Progenitor cell of endocrine pancreas (in vitro differentiated cells): ENCODE measurements around the gene PITX1. TPM values are rescaled to one million over a fixed set of nuclear protein-coding genes. Genes with fewer than 3 reads are reported as not detected.

Experiments
- DNase-seq: peaks from one replicate; pipeline ENCODE4 v3.0.0; 2021; ENCODE audit warnings: low spot score; ENCODE audit not compliant: unreplicated experiment
- H3K27ac Mint-ChIP-seq: 2 replicates; pipeline ENCODE4 v1.8.0; 2021; ENCODE audit warnings: mild to moderate bottlenecking, moderate library complexity, mixed read lengths
- H3K27me3 Mint-ChIP-seq: 2 replicates; pipeline ENCODE4 v1.8.0; 2021; ENCODE audit warnings: mixed read lengths
- H3K36me3 Mint-ChIP-seq: 2 replicates; pipeline ENCODE4 v1.8.0; 2022; ENCODE audit warnings: mixed read lengths; ENCODE audit not compliant: insufficient read depth
- H3K4me1 Mint-ChIP-seq: 2 replicates; pipeline ENCODE4 v1.8.0; 2021; ENCODE audit warnings: low read depth, mixed read lengths
- H3K4me3 Mint-ChIP-seq: 2 replicates; pipeline ENCODE4 v1.8.0; 2021; ENCODE audit warnings: low read depth, mild to moderate bottlenecking, moderate library complexity, mixed read lengths
- H3K9me3 Mint-ChIP-seq: 2 replicates; pipeline ENCODE4 v1.8.0; 2021; ENCODE audit warnings: low read depth, mixed read lengths
- CTCF ChIP-seq: fragments of 200-600 bp; sonication (generic); IDR thresholded peaks from one replicate; pipeline ENCODE4 v1.5.0; 2021; ENCODE audit warnings: antibody characterized with exemption, mild to moderate bottlenecking; ENCODE audit not compliant: unreplicated experiment
- total RNA-seq: library from RNA; stranded (reverse); gene quantifications from 2 replicates; pipeline ENCODE4 v1.2.1, GENCODE V29; 2021

PITX1 gene
- total RNA-seq, 1 donor from 2014 or later, result 16.2 TPM

- Mint-ChIP-seq H3K4me1 (no peaks in the 10 kb centered on the region), H3K9me3 (peaks cover 45% of the 10 kb centered on the region), H3K4me3 (no peak overlapping the region), H3K27me3 (no peaks in the 10 kb centered on the region), H3K27ac (no peak overlapping the region), H3K36me3 (peaks cover 22% of the 10 kb centered on the region)
- no peak for TF ChIP-seq CTCF
- no peak for DNase-seq
Observed at GRCh38 chr5:134982230-134982629, 51.8 kb downstream of the PITX1 start.

- no peak for TF ChIP-seq CTCF
- H3K9me3 Mint-ChIP-seq, result peaks cover 54% of the 10 kb centered on the region
- H3K4me1 Mint-ChIP-seq, result no peaks in the 10 kb centered on the region
- no peak overlapping the region for H3K4me3 Mint-ChIP-seq
- H3K27ac Mint-ChIP-seq, result no peak overlapping the region
- peaks cover 37% of the 10 kb centered on the region for H3K36me3 Mint-ChIP-seq
- no peak for DNase-seq
- H3K27me3 Mint-ChIP-seq, result no peaks in the 10 kb centered on the region
Observed at GRCh38 chr5:134979416-134979815, 54.6 kb downstream of the PITX1 start.

Other genes with a start within 250 kb of the PITX1 start
- gene C5orf24, start 188.3 kb downstream of the PITX1 start, total RNA-seq, result 59.2 and 62.2 TPM in 2 replicates
- gene TXNDC15, start 159.9 kb downstream of the PITX1 start, total RNA-seq, result 43.9 and 46.5 TPM in 2 replicates
- 18.6 and 18.8 TPM in 2 replicates for gene PCBD2, start 129.1 kb downstream of the PITX1 start, total RNA-seq
- 1.3 and 1.4 TPM in 2 replicates for gene CATSPER3, start 66.3 kb downstream of the PITX1 start, total RNA-seq